ENCODE results near the gene KCND1.

The KCND1 gene

GRCh38 chrX:48937054-48937907, 34.4 kb downstream of the KCND1 start:
- H3K27ac Mint-ChIP-seq = peak overlapping the region; percentile 94
- peaks cover 84% of the 10 kb centered on the region for H3K36me3 Mint-ChIP-seq (ENCODE audit: low read depth)
- DNase-seq = peak; percentile 93
- no peaks in the 10 kb centered on the region for H3K27me3 Mint-ChIP-seq
- H3K9me3 Mint-ChIP-seq = peaks cover 3% of the 10 kb centered on the region
- H3K4me3 Mint-ChIP-seq = peak overlapping the region; percentile 72
- peaks cover 88% of the 10 kb centered on the region for H3K4me1 Mint-ChIP-seq (ENCODE audit: low read depth)

- H3K27ac Mint-ChIP-seq = peak overlapping the region; percentile 94
- no peaks in the 10 kb centered on the region for H3K27me3 Mint-ChIP-seq
- peaks cover 78% of the 10 kb centered on the region for H3K36me3 Mint-ChIP-seq (ENCODE audit: low read depth)
- peaks cover 80% of the 10 kb centered on the region for H3K4me1 Mint-ChIP-seq (ENCODE audit: low read depth)
- peak overlapping the region; percentile 72 for H3K4me3 Mint-ChIP-seq
- DNase-seq = no peak
- H3K9me3 Mint-ChIP-seq = peaks cover 3% of the 10 kb centered on the region
These were observed 35.1 kb downstream of the KCND1 start for GRCh38 chrX:48936429-48937053.

GRCh38 chrX:48935301-48935670, 36.4 kb downstream of the KCND1 start:
- H3K4me3 Mint-ChIP-seq = peak overlapping the region; percentile 44
- H3K36me3 Mint-ChIP-seq (ENCODE audit: low read depth) = peaks cover 78% of the 10 kb centered on the region
- DNase-seq = no peak
- H3K9me3 Mint-ChIP-seq = peaks cover 3% of the 10 kb centered on the region
- H3K4me1 Mint-ChIP-seq (ENCODE audit: low read depth) = peaks cover 74% of the 10 kb centered on the region
- peak overlapping the region; percentile 94 for H3K27ac Mint-ChIP-seq
- H3K27me3 Mint-ChIP-seq = no peaks in the 10 kb centered on the region

GRCh38 chrX:48934581-48935300, 36.9 kb downstream of the KCND1 start:
- Mint-ChIP-seq H3K4me3 (peak overlapping the region; percentile 44), H3K27me3 (no peaks in the 10 kb centered on the region), H3K4me1 (ENCODE audit: low read depth) (peaks cover 71% of the 10 kb centered on the region), H3K27ac (peak overlapping the region; percentile 94), H3K9me3 (peaks cover 3% of the 10 kb centered on the region), H3K36me3 (ENCODE audit: low read depth) (peaks cover 75% of the 10 kb centered on the region)
- peak; percentile 49 for DNase-seq

GRCh38 chrX:48933757-48934156, 37.9 kb downstream of the KCND1 start:
- H3K9me3 Mint-ChIP-seq = peaks cover 3% of the 10 kb centered on the region

GRCh38 chrX:48927736-48928382, 43.8 kb downstream of the KCND1 start:
- Mint-ChIP-seq H3K27ac (no peak overlapping the region), H3K4me3 (no peak overlapping the region), H3K4me1 (ENCODE audit: low read depth) (peaks cover 38% of the 10 kb centered on the region), H3K9me3 (no peaks in the 10 kb centered on the region), H3K36me3 (ENCODE audit: low read depth) (peaks cover 73% of the 10 kb centered on the region), H3K27me3 (peaks cover 6% of the 10 kb centered on the region)
- no peak for DNase-seq

More at GRCh38 chrX:48933757-48934156, 37.9 kb downstream of the KCND1 start:
- no peaks in the 10 kb centered on the region for H3K27me3 Mint-ChIP-seq
- peak overlapping the region; percentile 60 for H3K4me3 Mint-ChIP-seq
- H3K27ac Mint-ChIP-seq = peak overlapping the region; percentile 94
- peak; percentile 50 for DNase-seq
- H3K36me3 Mint-ChIP-seq (ENCODE audit: low read depth) = peaks cover 73% of the 10 kb centered on the region
- H3K4me1 Mint-ChIP-seq (ENCODE audit: low read depth) = peaks cover 61% of the 10 kb centered on the region

DNA sequence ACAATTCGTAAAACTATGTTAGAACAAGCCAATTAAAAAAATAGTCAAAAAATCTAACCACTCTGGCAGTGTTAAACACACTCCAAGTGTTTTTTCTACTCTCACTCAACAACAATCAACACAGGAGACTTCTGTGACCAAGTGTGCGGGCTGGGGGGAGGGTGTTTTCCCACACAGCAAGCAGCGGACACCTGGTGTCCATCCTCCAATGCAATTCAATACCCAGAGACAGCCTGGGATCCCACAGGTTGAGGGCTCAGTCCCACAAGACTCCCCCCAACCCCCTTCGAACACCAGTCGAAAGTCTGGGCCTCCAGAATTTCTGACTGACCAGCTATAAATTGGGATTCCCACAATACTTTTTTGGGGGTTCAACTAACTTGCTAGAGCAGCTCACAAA, 44.5 kb downstream of the KCND1 start:
- Mint-ChIP-seq H3K4me1 (ENCODE audit: low read depth) (peaks cover 42% of the 10 kb centered on the region), H3K36me3 (ENCODE audit: low read depth) (peaks cover 74% of the 10 kb centered on the region), H3K4me3 (no peak overlapping the region), H3K27ac (peak overlapping the region; percentile 44), H3K27me3 (peaks cover 6% of the 10 kb centered on the region), H3K9me3 (no peaks in the 10 kb centered on the region)
- no peak for DNase-seq

DNA sequence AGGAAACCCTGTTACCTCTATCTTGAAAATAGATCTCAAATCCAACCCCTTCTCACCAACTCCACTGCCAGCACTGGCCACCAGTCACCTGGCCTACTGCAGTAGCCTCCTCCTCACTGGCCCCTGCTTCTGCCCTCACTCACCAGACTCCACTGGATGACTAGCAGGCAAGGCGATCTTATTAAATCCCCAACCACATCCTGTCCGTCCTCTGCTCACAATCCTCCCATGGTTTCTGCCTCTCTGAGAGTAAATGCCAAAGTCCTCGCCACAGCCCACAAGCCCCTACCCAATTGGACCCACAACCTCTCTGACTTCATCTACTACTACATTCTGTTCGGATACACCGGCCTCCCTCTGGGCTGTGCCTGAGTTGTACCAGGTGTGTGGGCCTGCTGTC, 47.4 kb downstream of the KCND1 start:
- Mint-ChIP-seq H3K4me1 (ENCODE audit: low read depth) (peaks cover 63% of the 10 kb centered on the region), H3K36me3 (ENCODE audit: low read depth) (peaks cover 79% of the 10 kb centered on the region)
- no peak for DNase-seq

DNA sequence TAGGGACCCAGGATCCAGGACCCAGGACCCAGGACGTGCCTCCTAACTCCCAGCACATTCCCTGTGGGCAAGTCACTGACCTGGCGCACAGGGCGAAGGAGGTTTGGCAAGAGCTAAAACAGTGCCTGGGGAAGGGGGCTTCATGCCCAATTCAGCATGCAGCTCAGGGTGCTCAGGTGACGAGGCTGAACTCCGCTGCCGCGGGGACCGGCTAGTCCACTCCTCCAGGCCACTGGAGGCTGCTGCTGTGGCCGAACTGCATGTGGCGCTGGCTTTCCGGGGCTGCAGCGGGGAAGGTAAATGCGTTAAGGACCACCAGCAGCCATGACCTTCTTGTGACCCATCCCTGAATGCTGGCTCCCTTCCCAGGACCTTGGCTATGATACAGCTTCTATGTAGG, 47.9 kb downstream of the KCND1 start:
- Mint-ChIP-seq H3K36me3 (ENCODE audit: low read depth) (peaks cover 81% of the 10 kb centered on the region), H3K27ac (peak overlapping the region; percentile 75), H3K4me1 (ENCODE audit: low read depth) (peaks cover 65% of the 10 kb centered on the region), H3K4me3 (no peak overlapping the region), H3K9me3 (no peaks in the 10 kb centered on the region), H3K27me3 (peaks cover 12% of the 10 kb centered on the region)
- no peak for DNase-seq

More for the DNA sequence above, 47.4 kb downstream of the KCND1 start:
- H3K27ac Mint-ChIP-seq = peak overlapping the region; percentile 75
- H3K4me3 Mint-ChIP-seq = no peak overlapping the region
- peaks cover 12% of the 10 kb centered on the region for H3K27me3 Mint-ChIP-seq
- no peaks in the 10 kb centered on the region for H3K9me3 Mint-ChIP-seq

DNA sequence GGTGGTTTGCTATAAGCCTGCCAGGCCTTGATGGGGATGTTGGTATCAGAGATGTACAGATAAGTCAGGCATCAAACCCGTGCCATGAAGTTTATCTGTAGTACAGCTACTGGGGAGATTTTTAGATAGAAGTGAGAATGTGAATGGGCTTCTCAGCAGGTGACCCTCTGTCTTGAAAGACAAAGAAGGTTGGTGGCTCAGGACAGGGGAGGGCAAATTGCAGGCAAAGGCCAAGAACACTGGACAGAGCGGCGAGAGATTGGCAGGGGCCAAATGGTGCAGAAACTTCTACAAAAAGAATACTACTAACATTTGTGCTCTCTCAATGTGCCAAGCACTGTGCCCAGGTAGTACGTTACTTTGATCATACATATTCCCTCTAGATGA, 50.9 kb downstream of the KCND1 start:
- Mint-ChIP-seq H3K4me1 (ENCODE audit: low read depth) (peaks cover 59% of the 10 kb centered on the region), H3K27ac (peak overlapping the region; percentile 92), H3K36me3 (ENCODE audit: low read depth) (peaks cover 83% of the 10 kb centered on the region), H3K27me3 (peaks cover 21% of the 10 kb centered on the region), H3K9me3 (no peaks in the 10 kb centered on the region), H3K4me3 (peak overlapping the region; percentile 88)
- no peak for DNase-seq

GRCh38 chrX:48919947-48920717, 51.5 kb downstream of the KCND1 start:
- peak overlapping the region; percentile 92 for H3K27ac Mint-ChIP-seq
- peaks cover 21% of the 10 kb centered on the region for H3K27me3 Mint-ChIP-seq
- DNase-seq = peak; percentile 51
- no peaks in the 10 kb centered on the region for H3K9me3 Mint-ChIP-seq
- H3K4me3 Mint-ChIP-seq = peak overlapping the region; percentile 88
- H3K36me3 Mint-ChIP-seq (ENCODE audit: low read depth) = peaks cover 83% of the 10 kb centered on the region
- peaks cover 56% of the 10 kb centered on the region for H3K4me1 Mint-ChIP-seq (ENCODE audit: low read depth)

DNA sequence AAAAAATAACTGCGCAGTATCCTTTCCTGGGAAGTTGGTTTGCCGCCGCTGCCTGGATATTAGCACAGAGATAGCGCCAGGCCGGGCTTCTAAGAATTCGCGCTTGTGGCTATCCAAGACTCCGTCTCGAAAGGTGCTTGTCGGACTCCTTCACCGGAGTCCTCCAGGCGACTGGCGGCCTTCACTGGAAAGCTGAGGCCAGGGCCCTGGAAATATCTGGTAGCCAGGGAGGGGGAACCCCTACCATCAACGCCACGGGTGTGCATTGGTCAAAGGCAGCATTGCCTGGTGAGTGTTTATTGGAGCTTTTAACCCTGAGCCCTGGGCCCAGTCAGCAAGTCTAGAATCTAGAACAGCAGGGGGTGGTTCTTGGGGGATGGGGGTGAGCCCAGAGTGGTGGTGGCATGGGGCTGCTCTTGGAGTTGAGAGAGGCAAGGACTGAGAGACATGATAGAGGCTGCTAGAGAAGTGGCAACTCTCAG, 52.2 kb downstream of the KCND1 start:
- peak overlapping the region; percentile 88 for H3K4me3 Mint-ChIP-seq
- no peak for DNase-seq
- H3K27ac Mint-ChIP-seq = peak overlapping the region; percentile 92
- H3K4me1 Mint-ChIP-seq (ENCODE audit: low read depth) = peaks cover 61% of the 10 kb centered on the region
- peaks cover 21% of the 10 kb centered on the region for H3K27me3 Mint-ChIP-seq
- H3K36me3 Mint-ChIP-seq (ENCODE audit: low read depth) = peaks cover 88% of the 10 kb centered on the region
- no peaks in the 10 kb centered on the region for H3K9me3 Mint-ChIP-seq

GRCh38 chrX:48918643-48919340, 52.9 kb downstream of the KCND1 start, which contains the start of gene PIM2:
TSS of gene PIM2 (minus strand) at chrX:48919024. CDS start at chrX:48918834, 190 bp downstream.
- DNase-seq = peak; percentile 88
- Mint-ChIP-seq H3K36me3 (ENCODE audit: low read depth) (peaks cover 88% of the 10 kb centered on the region), H3K4me1 (ENCODE audit: low read depth) (peaks cover 61% of the 10 kb centered on the region), H3K27me3 (peaks cover 19% of the 10 kb centered on the region), H3K9me3 (no peaks in the 10 kb centered on the region), H3K4me3 (peak within 1 kb of the TSS; percentile 88), H3K27ac (peak within 1 kb of the TSS; percentile 92)
